ENCODE results near the gene ANKRD13B.

GRCh38 chr17:29640981-29641642 is 48.2 kb downstream of the ANKRD13B start:
- no peak for TF ChIP-seq ZNF883 (CRISPR knock-in tag; IDR thresholded peaks at IDR 0.05; ENCODE audit: not compliant biosample characterization)
- TF ChIP-seq ZNF331 (CRISPR knock-in tag; IDR thresholded peaks at IDR 0.05), result no peak
- no peak for TF ChIP-seq PBX2 (CRISPR knock-in tag; IDR thresholded peaks at IDR 0.05)
- no peak for TF ChIP-seq MAFG (CRISPR knock-in tag; IDR thresholded peaks at IDR 0.05)
- no peak for TF ChIP-seq FOSL1 (CRISPR knock-in tag; IDR thresholded peaks at IDR 0.05; ENCODE audit: borderline replicate concordance)
- no peak for TF ChIP-seq ZNF407 (CRISPR knock-in tag; IDR thresholded peaks at IDR 0.05; ENCODE audit: not compliant biosample characterization)
- TF ChIP-seq BRCA1 (CRISPR knock-in tag; IDR thresholded peaks at IDR 0.05), result no peak
- TF ChIP-seq JUNB (CRISPR knock-in tag; IDR thresholded peaks at IDR 0.05; ENCODE audit: borderline replicate concordance), result no peak
- no peak for TF ChIP-seq POLR2A (IDR thresholded peaks at IDR 0.05; ENCODE audit: insufficient read depth in 1 of 2, low read depth in 2 of 2, low read length in 2 of 2)
- no peak for TF ChIP-seq RAD21 (CRISPR knock-in tag; IDR thresholded peaks at IDR 0.05)
- no peak for TF ChIP-seq ATF2 (CRISPR knock-in tag; IDR thresholded peaks at IDR 0.05)

Measured in HepG2 (cell line).